NT2/D1 (cell line): ENCODE data around the gene CCT8L2.

Experiments used
- SUZ12 ChIP-seq: IDR thresholded peaks from 2 replicates; pipeline ENCODE4 v1.6.1; 2011; ENCODE audit not compliant: insufficient read length, insufficient read depth; ENCODE audit errors: extremely low read depth
- YY1 ChIP-seq: IDR thresholded peaks from 2 replicates; pipeline ENCODE4 v1.6.1; 2011; ENCODE audit not compliant: insufficient read length, insufficient read depth
- ZNF274 ChIP-seq: IDR thresholded peaks from 2 replicates; pipeline ENCODE4 v1.6.1; 2011; ENCODE audit warnings: mild to moderate bottlenecking, low read depth, low read length

- TF ChIP-seq YY1 (no peak), SUZ12 (no peak), ZNF274 (no peak)
Measured at GRCh38 chr22:16586170-16586569, 6.4 kb downstream of the CCT8L2 start.
